ENCODE measurements around the gene YTHDC2. TPM values are rescaled to one million over a fixed set of nuclear protein-coding genes. Genes with fewer than 3 reads are reported as not detected.
A peak's percentile ranks its signal among the peaks of the same experiment; 100 is the strongest.

Gene YTHDC2
- total and polyA plus RNA-seq, 2 of the 13 experiments (the other 11 are each of a cell fraction or from before 2014, with no cell fraction given): 6.7 to 17.8 TPM

DNA sequence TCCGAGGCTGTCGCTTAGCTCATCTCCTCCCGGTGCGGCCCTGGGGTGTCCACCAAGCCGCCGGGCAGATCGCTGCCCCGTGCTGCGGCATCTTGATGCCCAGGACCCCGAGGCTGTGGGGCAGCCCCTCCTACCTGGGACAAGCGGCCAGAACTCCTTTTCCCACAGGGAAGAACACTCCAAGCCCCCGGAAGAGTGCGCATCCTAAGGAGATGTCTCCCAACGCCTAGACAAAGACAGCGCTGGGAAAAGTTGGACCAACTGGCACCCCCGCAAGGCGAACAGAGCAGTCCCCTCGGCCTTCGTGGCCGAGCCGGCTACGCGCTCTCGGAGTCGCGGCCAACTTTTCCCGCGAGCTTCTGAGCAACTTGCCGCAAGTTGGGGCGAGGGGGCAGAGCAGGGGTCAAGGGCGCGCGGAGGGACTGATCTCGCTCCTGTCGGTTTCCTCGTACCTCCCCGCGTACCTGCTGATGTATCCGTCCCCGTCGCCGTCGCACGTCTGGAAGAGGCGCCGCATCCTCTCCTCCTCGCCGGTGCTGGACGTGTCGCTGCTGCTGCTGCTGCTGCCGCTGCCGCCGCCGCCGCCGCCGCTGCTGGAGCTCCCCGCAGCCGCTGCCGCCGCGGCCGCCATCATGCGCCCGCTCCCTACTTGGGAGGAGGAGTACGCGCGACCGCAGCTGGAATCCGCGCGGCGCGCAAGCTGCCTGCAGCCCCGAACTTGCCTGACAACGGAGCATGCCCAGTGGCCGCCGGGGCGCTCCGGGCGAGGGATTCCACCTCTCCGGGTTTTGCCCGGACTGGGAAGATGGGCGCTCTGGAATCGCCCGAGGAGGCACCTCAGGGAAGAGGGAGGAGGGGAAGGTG, 25.5 kb upstream of the YTHDC2 start, which contains the start of gene MCC (continued):
- TF ChIP-seq, protein P1, sequence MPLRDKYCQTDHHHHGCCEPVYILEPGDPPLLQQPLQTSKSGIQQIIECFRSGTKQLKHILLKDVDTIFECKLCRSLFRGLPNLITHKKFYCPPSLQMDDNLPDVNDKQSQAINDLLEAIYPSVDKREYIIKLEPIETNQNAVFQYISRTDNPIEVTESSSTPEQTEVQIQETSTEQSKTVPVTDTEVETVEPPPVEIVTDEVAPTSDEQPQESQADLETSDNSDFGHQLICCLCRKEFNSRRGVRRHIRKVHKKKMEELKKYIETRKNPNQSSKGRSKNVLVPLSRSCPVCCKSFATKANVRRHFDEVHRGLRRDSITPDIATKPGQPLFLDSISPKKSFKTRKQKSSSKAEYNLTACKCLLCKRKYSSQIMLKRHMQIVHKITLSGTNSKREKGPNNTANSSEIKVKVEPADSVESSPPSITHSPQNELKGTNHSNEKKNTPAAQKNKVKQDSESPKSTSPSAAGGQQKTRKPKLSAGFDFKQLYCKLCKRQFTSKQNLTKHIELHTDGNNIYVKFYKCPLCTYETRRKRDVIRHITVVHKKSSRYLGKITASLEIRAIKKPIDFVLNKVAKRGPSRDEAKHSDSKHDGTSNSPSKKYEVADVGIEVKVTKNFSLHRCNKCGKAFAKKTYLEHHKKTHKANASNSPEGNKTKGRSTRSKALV (CRISPR knock-in tag; IDR thresholded peaks at IDR 0.05): peak; percentile 63; the same call in 1 of the 2 replicates
- no peak for TF ChIP-seq SETDB1 (CRISPR knock-in tag; IDR thresholded peaks at IDR 0.05; ENCODE audit: borderline replicate concordance)
- peak; percentile 98 for TF ChIP-seq HNRNPLL (IDR thresholded peaks at IDR 0.05; ENCODE audit: low read depth, low read length, poor library complexity, severe bottlenecking)
- peak; percentile 39; the same call in 1 of the 2 replicates for TF ChIP-seq EED (CRISPR knock-in tag; IDR thresholded peaks at IDR 0.05)
- TF ChIP-seq, protein P2, sequence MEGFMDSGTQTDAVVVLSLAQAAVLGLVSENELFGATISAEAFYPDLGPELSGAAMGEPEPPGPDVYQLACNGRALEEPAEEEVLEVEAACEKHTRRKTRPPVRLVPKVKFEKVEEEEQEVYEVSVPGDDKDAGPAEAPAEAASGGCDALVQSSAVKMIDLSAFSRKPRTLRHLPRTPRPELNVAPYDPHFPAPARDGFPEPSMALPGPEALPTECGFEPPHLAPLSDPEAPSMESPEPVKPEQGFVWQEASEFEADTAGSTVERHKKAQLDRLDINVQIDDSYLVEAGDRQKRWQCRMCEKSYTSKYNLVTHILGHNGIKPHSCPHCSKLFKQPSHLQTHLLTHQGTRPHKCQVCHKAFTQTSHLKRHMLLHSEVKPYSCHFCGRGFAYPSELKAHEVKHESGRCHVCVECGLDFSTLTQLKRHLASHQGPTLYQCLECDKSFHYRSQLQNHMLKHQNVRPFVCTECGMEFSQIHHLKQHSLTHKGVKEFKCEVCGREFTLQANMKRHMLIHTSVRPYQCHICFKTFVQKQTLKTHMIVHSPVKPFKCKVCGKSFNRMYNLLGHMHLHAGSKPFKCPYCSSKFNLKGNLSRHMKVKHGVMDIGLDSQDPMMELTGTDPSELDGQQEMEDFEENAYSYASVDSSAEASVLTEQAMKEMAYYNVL (CRISPR knock-in tag; IDR thresholded peaks at IDR 0.05; ENCODE audit: borderline replicate concordance): no peak; the same call in 1 of the 2 replicates
- TF ChIP-seq, protein P3, sequence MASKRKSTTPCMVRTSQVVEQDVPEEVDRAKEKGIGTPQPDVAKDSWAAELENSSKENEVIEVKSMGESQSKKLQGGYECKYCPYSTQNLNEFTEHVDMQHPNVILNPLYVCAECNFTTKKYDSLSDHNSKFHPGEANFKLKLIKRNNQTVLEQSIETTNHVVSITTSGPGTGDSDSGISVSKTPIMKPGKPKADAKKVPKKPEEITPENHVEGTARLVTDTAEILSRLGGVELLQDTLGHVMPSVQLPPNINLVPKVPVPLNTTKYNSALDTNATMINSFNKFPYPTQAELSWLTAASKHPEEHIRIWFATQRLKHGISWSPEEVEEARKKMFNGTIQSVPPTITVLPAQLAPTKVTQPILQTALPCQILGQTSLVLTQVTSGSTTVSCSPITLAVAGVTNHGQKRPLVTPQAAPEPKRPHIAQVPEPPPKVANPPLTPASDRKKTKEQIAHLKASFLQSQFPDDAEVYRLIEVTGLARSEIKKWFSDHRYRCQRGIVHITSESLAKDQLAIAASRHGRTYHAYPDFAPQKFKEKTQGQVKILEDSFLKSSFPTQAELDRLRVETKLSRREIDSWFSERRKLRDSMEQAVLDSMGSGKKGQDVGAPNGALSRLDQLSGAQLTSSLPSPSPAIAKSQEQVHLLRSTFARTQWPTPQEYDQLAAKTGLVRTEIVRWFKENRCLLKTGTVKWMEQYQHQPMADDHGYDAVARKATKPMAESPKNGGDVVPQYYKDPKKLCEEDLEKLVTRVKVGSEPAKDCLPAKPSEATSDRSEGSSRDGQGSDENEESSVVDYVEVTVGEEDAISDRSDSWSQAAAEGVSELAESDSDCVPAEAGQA (IDR thresholded peaks at IDR 0.05; ENCODE audit: low read depth): peak; percentile 69; the same call in 1 of the 2 replicates
- TF ChIP-seq, protein P3 (CRISPR knock-in tag; IDR thresholded peaks at IDR 0.05; ENCODE audit: borderline replicate concordance): no peak
- TF ChIP-seq U2AF2 (IDR thresholded peaks at IDR 0.05; ENCODE audit: low read depth, low read length): no peak
- TF ChIP-seq ZNF616 (CRISPR knock-in tag; IDR thresholded peaks at IDR 0.05; ENCODE audit: low read depth): 0 out of 2 replicates have a peak, but pooled peaks have one; percentile 25
- TF ChIP-seq, protein P4, sequence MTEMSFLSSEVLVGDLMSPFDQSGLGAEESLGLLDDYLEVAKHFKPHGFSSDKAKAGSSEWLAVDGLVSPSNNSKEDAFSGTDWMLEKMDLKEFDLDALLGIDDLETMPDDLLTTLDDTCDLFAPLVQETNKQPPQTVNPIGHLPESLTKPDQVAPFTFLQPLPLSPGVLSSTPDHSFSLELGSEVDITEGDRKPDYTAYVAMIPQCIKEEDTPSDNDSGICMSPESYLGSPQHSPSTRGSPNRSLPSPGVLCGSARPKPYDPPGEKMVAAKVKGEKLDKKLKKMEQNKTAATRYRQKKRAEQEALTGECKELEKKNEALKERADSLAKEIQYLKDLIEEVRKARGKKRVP (CRISPR knock-in tag; IDR thresholded peaks at IDR 0.05): peak in 1 of 2 experiments; percentile 68; a peak in 2 of 4 replicates
- TF ChIP-seq SMAD3 (CRISPR knock-in tag; IDR thresholded peaks at IDR 0.05): no peak
- no peak for TF ChIP-seq ADNP (CRISPR knock-in tag; IDR thresholded peaks at IDR 0.05)
- TF ChIP-seq KAT7 (CRISPR knock-in tag; IDR thresholded peaks at IDR 0.05; ENCODE audit: borderline replicate concordance): 0 out of 2 replicates have a peak, but pooled peaks have one; percentile 46
- peak; percentile 45; the same call in 1 of the 2 replicates for TF ChIP-seq ATF7-NPFF (CRISPR knock-in tag; IDR thresholded peaks at IDR 0.05; ENCODE audit: low read depth)
- TF ChIP-seq GATAD1 (CRISPR knock-in tag; IDR thresholded peaks at IDR 0.05): peak; percentile 47; the same call in 1 of the 2 replicates

Measured in HepG2 (cell line).